DOHH2 (cell line): ENCODE data around the gene VPS72.

Experiments
- H3F3A ChIP-seq: fragments of 200-600 bp; sonication (generic), shearing (Covaris generic); 2 replicates; pipeline ENCODE4 v1.6.0; 2016; ENCODE audit warnings: antibody characterized with exemption, mild to moderate bottlenecking; ENCODE audit not compliant: control insufficient read depth, insufficient read depth
- H3K27ac ChIP-seq: fragments of 200-600 bp; sonication (generic); 2 replicates; pipeline ENCODE4 v1.5.1; 2014; ENCODE audit warnings: low read depth, mild to moderate bottlenecking, low read length, moderate library complexity
- H3K27me3 ChIP-seq: fragments of 200-600 bp; sonication (generic); 2 replicates; pipeline ENCODE4 v1.6.1; 2014; ENCODE audit warnings: mild to moderate bottlenecking, low read length, mixed read lengths; ENCODE audit not compliant: control insufficient read depth
- H3K36me3 ChIP-seq: fragments of 200-600 bp; sonication (generic); 2 replicates; pipeline ENCODE4 v1.6.1; 2014; ENCODE audit warnings: mild to moderate bottlenecking, low read length, moderate library complexity, mixed read lengths; ENCODE audit not compliant: control insufficient read depth
- H3K4me1 ChIP-seq: fragments of 200-600 bp; sonication (generic); 2 replicates; pipeline ENCODE4 v1.6.1; 2014; ENCODE audit warnings: mild to moderate bottlenecking, low read length, mixed read lengths; ENCODE audit not compliant: control insufficient read depth
- H3K4me2 ChIP-seq: fragments of 200-600 bp; sonication (generic); 2 replicates; pipeline ENCODE4 v1.6.0; 2014; ENCODE audit warnings: mild to moderate bottlenecking, low read length, moderate library complexity
- H3K4me3 ChIP-seq: fragments of 200-600 bp; sonication (generic); 2 replicates; pipeline ENCODE4 v1.5.1; 2014; ENCODE audit warnings: mild to moderate bottlenecking, low read length, mixed read lengths
- H3K79me2 ChIP-seq: fragments of 200-600 bp; sonication (generic); 2 replicates; pipeline ENCODE4 v1.6.1; 2014; ENCODE audit warnings: mild to moderate bottlenecking, low read length, mixed read lengths; ENCODE audit not compliant: control insufficient read depth
- H3K9me2 ChIP-seq: fragments of 200-600 bp; sonication (generic); replicated peaks from 2 replicates; pipeline ENCODE4 v1.6.1; 2014; ENCODE audit warnings: mild to moderate bottlenecking, low read length, mixed read lengths; ENCODE audit not compliant: control insufficient read depth
- H3K9me3 ChIP-seq: fragments of 200-600 bp; sonication (generic); 2 replicates; pipeline ENCODE4 v1.6.1; 2014; ENCODE audit warnings: antibody characterized with exemption, low read length, mixed read lengths; ENCODE audit not compliant: control insufficient read depth, insufficient read depth
- H4K20me1 ChIP-seq: fragments of 200-600 bp; sonication (generic); 2 replicates; pipeline ENCODE4 v1.6.0; 2014; ENCODE audit warnings: low read depth, mild to moderate bottlenecking, antibody characterized with exemption, low read length, moderate library complexity; ENCODE audit not compliant: control insufficient read depth, insufficient read depth
- CTCF ChIP-seq: fragments of 200-600 bp; sonication (generic); IDR thresholded peaks from one replicate; pipeline ENCODE4 v1.5.1; 2014; ENCODE audit warnings: antibody characterized with exemption, mild to moderate bottlenecking, low read depth, low read length; ENCODE audit not compliant: poor library complexity, severe bottlenecking
- EZH2phosphoT487 ChIP-seq: fragments of 200-600 bp; sonication (generic); IDR thresholded peaks from 2 replicates; pipeline ENCODE4 v1.6.1; 2017; ENCODE audit warnings: borderline replicate concordance, mild to moderate bottlenecking, antibody characterized with exemption, low read length, moderate library complexity, mixed read lengths

The VPS72 gene

GRCh38 chr1:151165281-151165737 lies 24.7 kb downstream of the VPS72 start:
- Histone ChIP-seq H3K27me3 (no peaks in the 10 kb centered on the region), H3K4me3 (peak overlapping the region; percentile 91), H3K9me3 (no peaks in the 10 kb centered on the region), H3K27ac (no peak overlapping the region), H3K79me2 (peaks cover 31% of the 10 kb centered on the region), H3K36me3 (peaks cover 42% of the 10 kb centered on the region), H3F3A (peaks cover 11% of the 10 kb centered on the region; the same call in 1 of the 2 replicates), H3K4me2 (peak overlapping the region; percentile 80), H3K4me1 (peaks cover 23% of the 10 kb centered on the region), H3K9me2 (no peaks in the 10 kb centered on the region), H4K20me1 (no peaks in the 10 kb centered on the region)
- TF ChIP-seq EZH2phosphoT487 (no peak), CTCF (no peak)

DNA sequence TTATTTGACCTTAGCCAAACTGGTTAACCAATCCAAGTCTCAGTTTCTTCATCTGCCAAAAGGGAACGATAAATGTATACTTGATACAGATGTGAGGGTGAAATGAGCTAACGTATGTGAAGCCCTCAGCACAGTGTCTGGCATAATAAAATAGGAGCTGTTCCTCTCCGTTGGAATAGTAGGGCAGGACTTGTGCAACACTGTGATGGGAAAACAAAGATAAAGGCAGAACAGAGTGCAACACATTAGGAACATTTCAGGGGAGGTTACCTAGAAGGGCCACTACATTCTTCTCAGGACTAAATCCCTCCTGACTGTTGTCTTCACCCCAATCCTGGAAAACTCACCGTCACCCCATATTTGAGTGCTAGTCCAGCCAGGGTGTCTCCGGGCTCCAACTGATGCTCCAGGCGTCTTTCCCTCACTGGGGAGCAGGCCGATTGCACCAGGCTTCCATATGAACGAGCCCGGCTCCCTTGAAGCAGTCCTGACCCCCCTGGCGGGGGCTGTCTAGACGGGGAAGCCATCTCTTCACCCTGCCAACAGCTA lies 25.2 kb downstream of the VPS72 start:
- TF ChIP-seq EZH2phosphoT487 (no peak), CTCF (no peak)
- no peaks in the 10 kb centered on the region for H3K27me3 ChIP-seq
- H3K27ac ChIP-seq, result no peak overlapping the region
- peaks cover 40% of the 10 kb centered on the region for H3K36me3 ChIP-seq
- peaks cover 31% of the 10 kb centered on the region for H3K79me2 ChIP-seq
- peaks cover 13% of the 10 kb centered on the region for H3F3A ChIP-seq
- H3K9me2 ChIP-seq, result no peaks in the 10 kb centered on the region
- peak overlapping the region; percentile 80 for H3K4me2 ChIP-seq
- peaks cover 24% of the 10 kb centered on the region for H3K4me1 ChIP-seq
- peak overlapping the region; percentile 91 for H3K4me3 ChIP-seq
- H4K20me1 ChIP-seq, result no peaks in the 10 kb centered on the region
- no peaks in the 10 kb centered on the region for H3K9me3 ChIP-seq

DNA sequence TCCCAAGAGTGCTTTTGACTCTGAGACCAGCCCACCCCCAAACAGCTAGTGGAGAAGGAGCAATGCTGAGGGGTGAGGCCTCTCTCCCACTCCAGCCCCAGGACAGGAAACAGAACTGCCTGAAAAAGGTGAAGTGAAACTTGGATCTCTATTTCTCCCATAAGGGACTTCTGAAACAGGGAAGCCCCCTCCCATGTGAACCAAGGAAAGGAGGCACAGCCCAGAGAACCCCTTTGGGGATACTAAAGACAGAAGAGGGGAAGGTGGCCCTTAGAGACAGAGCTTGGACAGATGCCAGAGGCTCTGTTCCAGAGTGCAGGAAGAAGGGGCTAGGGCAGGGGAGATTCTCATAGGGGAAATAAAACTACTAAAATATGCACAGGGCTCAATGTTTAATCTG lies 30.6 kb downstream of the VPS72 start:
- Histone ChIP-seq H3K27me3 (no peaks in the 10 kb centered on the region), H3K4me2 (peak overlapping the region; percentile 95), H3K9me3 (no peaks in the 10 kb centered on the region), H3K36me3 (peaks cover 29% of the 10 kb centered on the region), H3K27ac (peak overlapping the region; percentile 29), H3F3A (peaks cover 21% of the 10 kb centered on the region), H3K9me2 (no peaks in the 10 kb centered on the region), H3K4me3 (peak overlapping the region; percentile 26), H3K4me1 (peaks cover 46% of the 10 kb centered on the region), H3K79me2 (peaks cover 18% of the 10 kb centered on the region), H4K20me1 (no peaks in the 10 kb centered on the region)
- TF ChIP-seq CTCF, result no peak
- no peak for TF ChIP-seq EZH2phosphoT487
